Endodermal cell (in vitro differentiated cells): Measurements from ENCODE around the gene CASP8. TPM values are rescaled to one million over a fixed set of nuclear protein-coding genes. Genes with fewer than 3 reads are reported as not detected.

Experiments used
- DNase-seq: peaks from one replicate; pipeline ENCODE4 v3.0.0-alpha.2; 2017
- H3K27ac ChIP-seq: 2 replicates; pipeline ENCODE4 v1.5.1; 2013; ENCODE audit warnings: mild to moderate bottlenecking, low read depth, low read length, moderate library complexity
- H3K27me3 ChIP-seq: 2 replicates; pipeline ENCODE4 v1.6.1; 2013; ENCODE audit warnings: mild to moderate bottlenecking, low read length, moderate library complexity; ENCODE audit not compliant: insufficient read depth, control insufficient read depth, poor library complexity, severe bottlenecking
- H3K36me3 ChIP-seq: 2 replicates; pipeline ENCODE4 v1.7.0; 2013; ENCODE audit warnings: mild to moderate bottlenecking, low read length, moderate library complexity; ENCODE audit not compliant: control insufficient read depth, insufficient read depth
- H3K4me1 ChIP-seq: one replicate; pipeline ENCODE4 v1.7.0; 2013; ENCODE audit warnings: low read length; ENCODE audit not compliant: control insufficient read depth, insufficient read depth
- H3K4me3 ChIP-seq: 2 replicates; pipeline ENCODE4 v1.5.1; 2013; ENCODE audit warnings: mild to moderate bottlenecking, low read length, moderate library complexity
- H3K9ac ChIP-seq: 2 replicates; pipeline ENCODE4 v1.6.1; 2013; ENCODE audit warnings: mild to moderate bottlenecking, low read length, moderate library complexity; ENCODE audit not compliant: poor library complexity, severe bottlenecking; ENCODE audit errors: extremely low read depth
- H3K9me3 ChIP-seq: 2 replicates; pipeline ENCODE4 v1.6.1; 2013; ENCODE audit warnings: mild to moderate bottlenecking, low read length, moderate library complexity; ENCODE audit not compliant: control insufficient read depth
- H3K27ac Mint-ChIP-seq: 2 replicates; pipeline ENCODE4 v1.8.0; 2020; ENCODE audit warnings: mixed read lengths
- H3K27me3 Mint-ChIP-seq: 2 replicates; pipeline ENCODE4 v1.8.0; 2021; ENCODE audit warnings: mild to moderate bottlenecking, mixed read lengths; ENCODE audit not compliant: insufficient read depth
- H3K36me3 Mint-ChIP-seq: 2 replicates; pipeline ENCODE4 v1.8.0; 2020; ENCODE audit warnings: low read depth, mixed read lengths
- H3K4me1 Mint-ChIP-seq: 2 replicates; pipeline ENCODE4 v1.8.0; 2020; ENCODE audit warnings: mixed read lengths
- H3K4me3 Mint-ChIP-seq: 2 replicates; pipeline ENCODE4 v1.8.0; 2020; ENCODE audit warnings: mild to moderate bottlenecking, moderate library complexity, mixed read lengths
- H3K9me3 Mint-ChIP-seq: 2 replicates; pipeline ENCODE4 v1.8.0; 2020; ENCODE audit warnings: mild to moderate bottlenecking, mixed read lengths
- WGBS, 2 experiments: methylation state at CpG; one replicate each; pipeline versions ENCODE4 v1.1.5 to v1.1.7; 2013; ENCODE audit warnings: missing lambda C conversion rate in 2 of 2, mixed read lengths in 1 of 2; ENCODE audit not compliant: insufficient coverage in 1 of 2, insufficient read length in 1 of 2; 5-methylcytosine and 5-hydroxymethylcytosine counted together
- total RNA-seq, 2 donors: library from RNA; stranded (reverse); fragmentation: NEBNext Ultra II Directional in 1 of 2; extraction: Animal tissue kit (Norgen Biotek cat#: 25700) in 1 of 2; gene quantifications; 2 replicates in 1 of 2; 3 replicates in 1 of 2; pipeline ENCODE4 v1.2.1, GENCODE V29; 2021
- TF ChIP-seq, protein P1 (sequence below): fragments of 200-600 bp; sonication (generic); conservative IDR thresholded peaks from 2 replicates; pipeline ENCODE4 v1.5.0; 2021; ENCODE audit warnings: antibody characterized with exemption, mild to moderate bottlenecking

Gene CASP8
- total RNA-seq, 2 donors from 2014 or later, result 5.4 to 9.0 TPM

GRCh38 chr2:201307876-201308275 lies 47.5 kb downstream of the CASP8 start:
- Histone ChIP-seq H3K9ac (no peak overlapping the region), H3K27me3 (peaks cover 3% of the 10 kb centered on the region), H3K27ac (no peak overlapping the region), H3K9me3 (peaks cover 16% of the 10 kb centered on the region), H3K4me1 (no peaks in the 10 kb centered on the region), H3K4me3 (no peak overlapping the region), H3K36me3 (no peaks in the 10 kb centered on the region)
- TF ChIP-seq, protein P1, sequence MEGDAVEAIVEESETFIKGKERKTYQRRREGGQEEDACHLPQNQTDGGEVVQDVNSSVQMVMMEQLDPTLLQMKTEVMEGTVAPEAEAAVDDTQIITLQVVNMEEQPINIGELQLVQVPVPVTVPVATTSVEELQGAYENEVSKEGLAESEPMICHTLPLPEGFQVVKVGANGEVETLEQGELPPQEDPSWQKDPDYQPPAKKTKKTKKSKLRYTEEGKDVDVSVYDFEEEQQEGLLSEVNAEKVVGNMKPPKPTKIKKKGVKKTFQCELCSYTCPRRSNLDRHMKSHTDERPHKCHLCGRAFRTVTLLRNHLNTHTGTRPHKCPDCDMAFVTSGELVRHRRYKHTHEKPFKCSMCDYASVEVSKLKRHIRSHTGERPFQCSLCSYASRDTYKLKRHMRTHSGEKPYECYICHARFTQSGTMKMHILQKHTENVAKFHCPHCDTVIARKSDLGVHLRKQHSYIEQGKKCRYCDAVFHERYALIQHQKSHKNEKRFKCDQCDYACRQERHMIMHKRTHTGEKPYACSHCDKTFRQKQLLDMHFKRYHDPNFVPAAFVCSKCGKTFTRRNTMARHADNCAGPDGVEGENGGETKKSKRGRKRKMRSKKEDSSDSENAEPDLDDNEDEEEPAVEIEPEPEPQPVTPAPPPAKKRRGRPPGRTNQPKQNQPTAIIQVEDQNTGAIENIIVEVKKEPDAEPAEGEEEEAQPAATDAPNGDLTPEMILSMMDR, result no peak
- Mint-ChIP-seq H3K36me3 (peaks cover 3% of the 10 kb centered on the region), H3K27me3 (peaks cover 2% of the 10 kb centered on the region), H3K4me1 (no peaks in the 10 kb centered on the region), H3K9me3 (peaks cover 26% of the 10 kb centered on the region), H3K27ac (no peak overlapping the region), H3K4me3 (no peak overlapping the region)
- DNase-seq, result no peak
- 93 to 100% methylated on average over 2 to 3 of the region's 3 CpGs for WGBS, 2 experiments

- DNase-seq, result no peak
- peaks cover 2% of the 10 kb centered on the region for H3K27me3 Mint-ChIP-seq
- H3K4me1 Mint-ChIP-seq, result no peaks in the 10 kb centered on the region
- no peaks in the 10 kb centered on the region for H3K4me1 ChIP-seq
- peaks cover 8% of the 10 kb centered on the region for H3K27me3 ChIP-seq
- H3K9me3 ChIP-seq, result peaks cover 27% of the 10 kb centered on the region
- no peaks in the 10 kb centered on the region for H3K36me3 ChIP-seq
- H3K9ac ChIP-seq, result no peak overlapping the region
- H3K27ac ChIP-seq, result no peak overlapping the region
- H3K36me3 Mint-ChIP-seq, result peaks cover 3% of the 10 kb centered on the region
- no peak overlapping the region for H3K27ac Mint-ChIP-seq
- WGBS, 2 experiments, result 87 to 92% methylated on average over 3 of the region's 3 CpGs
- H3K4me3 ChIP-seq, result no peak overlapping the region
- TF ChIP-seq, protein P1, result no peak
- H3K9me3 Mint-ChIP-seq, result peaks cover 25% of the 10 kb centered on the region
- no peak overlapping the region for H3K4me3 Mint-ChIP-seq
Measured at GRCh38 chr2:201308914-201309313, 48.6 kb downstream of the CASP8 start.

DNA sequence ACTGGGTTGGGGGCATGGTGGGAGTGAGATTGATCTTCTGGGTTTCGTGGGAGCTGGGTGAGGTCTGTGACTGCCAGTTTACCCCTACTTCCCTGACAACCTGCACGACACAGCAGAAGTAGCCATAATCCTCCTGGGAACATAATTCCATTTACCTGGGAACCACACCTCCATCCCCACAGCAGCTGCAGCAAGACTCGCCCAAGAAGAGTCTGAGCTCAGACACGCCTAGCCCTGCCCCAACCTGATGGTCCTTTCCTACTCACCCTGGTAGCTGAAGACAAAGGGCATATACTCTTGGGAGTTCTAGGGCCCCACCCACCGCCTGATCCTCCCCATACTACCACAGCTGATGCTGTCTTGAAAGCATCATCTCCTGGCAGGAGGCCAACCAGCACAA lies 53.0 kb downstream of the CASP8 start:
- Mint-ChIP-seq H3K27ac (no peak overlapping the region), H3K27me3 (peaks cover 2% of the 10 kb centered on the region), H3K36me3 (no peaks in the 10 kb centered on the region), H3K4me3 (no peak overlapping the region), H3K4me1 (peaks cover 16% of the 10 kb centered on the region), H3K9me3 (peaks cover 26% of the 10 kb centered on the region)
- Histone ChIP-seq H3K27ac (no peak overlapping the region), H3K4me1 (no peaks in the 10 kb centered on the region), H3K9me3 (peaks cover 27% of the 10 kb centered on the region), H3K4me3 (no peak overlapping the region), H3K36me3 (no peaks in the 10 kb centered on the region), H3K9ac (no peak overlapping the region), H3K27me3 (peaks cover 8% of the 10 kb centered on the region)
- DNase-seq, result no peak
- TF ChIP-seq, protein P1, result no peak
- 87 to 93% methylated on average over 3 to 5 of the region's 5 CpGs for whole genome bisulfite sequencing, 2 experiments
